Activated CD4-positive, alpha-beta T cell treated with anti-CD3 and anti-CD28 coated beads for 24 hours (primary cell): ENCODE measurements around the gene NKIRAS1.
"Not testable (repeated sequence)": the region's sequence is repeated elsewhere in the genome, so short reads cannot be mapped to it uniquely, and the experiment has no call there.

ENCODE experiments used
- DNase-seq, 2 donors: peaks; one replicate each; pipeline ENCODE4 v3.0.0-alpha.2; 2020; ENCODE audit warnings: low read depth in 2 of 2

Gene NKIRAS1

DNA sequence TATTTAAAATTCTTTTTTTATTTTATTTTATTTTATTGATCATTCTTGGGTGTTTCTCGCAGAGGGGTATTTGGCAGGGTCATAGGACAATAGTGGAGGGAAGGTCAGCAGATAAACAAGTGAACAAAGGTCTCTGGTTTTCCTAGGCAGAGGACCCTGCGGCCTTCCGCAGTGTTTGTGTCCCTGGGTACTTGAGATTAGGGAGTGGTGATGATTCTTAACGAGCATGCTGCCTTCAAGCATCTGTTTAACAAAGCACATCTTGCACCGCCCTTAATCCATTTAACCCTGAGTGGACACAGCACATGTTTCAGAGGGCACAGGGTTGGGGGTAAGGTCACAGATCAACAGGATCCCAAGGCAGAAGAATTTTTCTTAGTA lies 46.1 kb downstream of the NKIRAS1 start:
- not testable (repeated sequence) for DNase-seq

DNA sequence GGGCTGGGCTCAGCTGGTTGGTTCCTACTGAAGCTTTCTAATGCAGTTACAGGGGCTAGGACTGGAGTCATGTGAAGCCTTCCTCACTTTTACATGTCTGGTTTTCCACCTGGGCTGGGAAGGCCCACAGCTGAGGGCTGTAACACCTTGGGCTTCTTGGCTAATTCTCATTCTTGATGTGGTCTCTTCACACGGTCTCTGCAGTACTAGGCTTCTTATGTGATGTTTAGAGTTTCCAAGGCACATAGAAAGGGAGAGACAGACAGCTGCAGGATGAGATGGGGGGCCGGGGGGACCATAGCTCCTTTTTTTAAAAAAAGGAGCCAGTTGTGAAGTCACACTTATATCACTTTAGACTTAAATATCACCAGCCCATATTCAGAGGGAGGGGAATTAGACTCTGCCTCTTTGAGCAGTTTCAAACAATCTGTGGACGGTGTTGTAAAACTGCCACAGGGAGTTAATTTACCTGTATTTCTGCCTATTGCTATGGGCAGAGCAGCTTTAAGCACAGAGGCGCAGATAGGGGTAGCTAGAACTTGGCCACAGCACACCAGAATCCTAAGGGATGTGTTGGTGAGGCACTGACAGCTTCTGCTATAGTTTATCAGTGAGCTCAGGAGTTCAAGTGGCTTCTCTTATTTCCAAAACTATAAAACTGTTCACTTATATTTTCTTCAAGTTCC lies 46.7 kb downstream of the NKIRAS1 start:
- DNase-seq = no peak

GRCh38 chr3:23867838-23868237 lies 49.0 kb downstream of the NKIRAS1 start:
- no peak for DNase-seq

- DNase-seq = no peak
These were observed 49.4 kb downstream of the NKIRAS1 start for GRCh38 chr3:23867400-23867799.

GRCh38 chr3:23865595-23866396 lies 51.0 kb downstream of the NKIRAS1 start:
- no peak for DNase-seq

GRCh38 chr3:23864931-23865330 lies 51.9 kb downstream of the NKIRAS1 start:
- DNase-seq = no peak

DNA sequence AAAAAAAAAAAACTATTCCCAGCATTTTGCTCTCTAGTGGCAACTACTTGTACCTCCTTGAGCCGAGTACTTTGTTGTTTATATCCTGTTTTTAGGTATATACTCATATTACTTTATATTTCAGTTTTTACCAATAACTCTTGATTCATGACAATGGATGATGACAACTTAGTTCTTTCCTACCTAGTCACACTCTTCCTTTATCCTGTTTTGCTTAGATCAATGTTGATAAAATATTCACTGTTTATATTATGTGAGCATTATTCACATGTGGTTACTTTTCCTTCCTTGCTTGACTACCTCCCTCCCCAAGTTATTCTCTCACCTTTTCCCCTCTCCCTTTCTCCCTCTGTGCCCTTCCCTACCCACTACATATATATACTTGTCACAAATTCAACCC lies 53.7 kb downstream of the NKIRAS1 start:
- no peak for DNase-seq

GRCh38 chr3:23861689-23862088 lies 55.1 kb downstream of the NKIRAS1 start:
- no peak for DNase-seq

DNA sequence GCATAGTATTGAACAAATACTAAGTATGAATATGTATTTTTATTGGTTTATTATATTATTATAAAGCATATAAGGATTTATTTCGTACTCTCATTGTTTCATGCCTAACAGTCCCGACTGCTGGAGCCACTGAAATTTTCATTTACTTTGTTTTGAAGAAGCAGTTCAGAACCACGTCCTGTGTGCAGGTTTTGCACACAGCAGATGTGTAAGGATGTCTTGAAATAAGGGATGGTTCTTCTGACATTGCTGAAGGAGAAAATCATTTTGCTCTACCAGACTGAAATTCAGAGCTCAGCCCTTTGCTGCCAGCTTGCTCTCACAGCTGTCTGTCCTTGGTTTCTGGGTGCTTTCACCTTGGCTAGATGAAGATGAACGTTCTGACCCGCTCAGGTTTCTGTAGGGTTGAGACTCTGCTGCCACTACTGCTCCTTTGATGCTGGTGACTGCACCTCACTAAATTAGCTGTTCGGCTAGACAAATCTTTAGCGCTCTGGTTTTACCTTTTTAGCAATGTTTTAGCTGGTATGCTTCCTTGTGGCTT lies 56.9 kb downstream of the NKIRAS1 start:
- DNase-seq = no peak

DNA sequence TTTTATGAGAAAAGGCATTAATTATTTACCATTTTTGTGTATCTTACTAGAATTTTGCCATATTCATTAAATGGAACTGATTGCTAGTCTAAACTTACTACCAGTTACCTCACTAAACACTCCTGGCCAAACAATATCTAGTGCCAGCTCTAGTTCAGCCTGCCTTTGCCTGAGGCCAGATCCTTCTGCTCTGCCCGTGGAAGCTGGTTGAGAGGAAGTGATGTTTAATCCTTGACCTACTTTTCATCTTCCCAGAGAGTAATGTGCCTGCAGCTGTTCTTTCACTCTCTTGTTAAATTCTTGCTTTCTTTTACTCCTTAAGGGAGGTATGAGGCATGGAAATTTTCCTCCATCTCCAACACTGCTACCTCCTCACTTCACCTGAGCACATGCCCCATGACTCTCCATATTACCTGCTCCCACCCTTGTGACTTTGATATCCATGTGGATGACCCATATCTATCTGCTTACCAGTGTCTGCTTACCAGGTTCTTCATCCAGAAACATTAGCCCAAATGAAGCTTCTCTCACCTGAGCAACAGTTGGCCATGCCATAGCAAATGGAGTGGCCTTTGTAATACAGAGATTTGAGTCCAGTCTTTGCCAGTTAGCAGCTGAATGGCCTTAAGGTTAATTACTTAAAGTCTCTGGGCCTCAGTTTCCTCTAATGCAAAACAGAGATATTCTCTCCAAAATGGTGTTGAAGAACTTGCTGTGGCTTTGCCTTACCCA lies 57.6 kb downstream of the NKIRAS1 start:
- no peak for DNase-seq

- DNase-seq = no peak
These were observed 60.5 kb downstream of the NKIRAS1 start for GRCh38 chr3:23856286-23856685.

GRCh38 chr3:23849462-23849861 lies 67.3 kb downstream of the NKIRAS1 start:
- not testable (repeated sequence) for DNase-seq

- no peak for DNase-seq
These were observed 71.2 kb downstream of the NKIRAS1 start for GRCh38 chr3:23845326-23846216.

- DNase-seq = no peak
These were observed 72.9 kb downstream of the NKIRAS1 start for GRCh38 chr3:23843869-23844268.
